ENCODE results near the gene GFOD1.

- TF ChIP-seq, protein P1, sequence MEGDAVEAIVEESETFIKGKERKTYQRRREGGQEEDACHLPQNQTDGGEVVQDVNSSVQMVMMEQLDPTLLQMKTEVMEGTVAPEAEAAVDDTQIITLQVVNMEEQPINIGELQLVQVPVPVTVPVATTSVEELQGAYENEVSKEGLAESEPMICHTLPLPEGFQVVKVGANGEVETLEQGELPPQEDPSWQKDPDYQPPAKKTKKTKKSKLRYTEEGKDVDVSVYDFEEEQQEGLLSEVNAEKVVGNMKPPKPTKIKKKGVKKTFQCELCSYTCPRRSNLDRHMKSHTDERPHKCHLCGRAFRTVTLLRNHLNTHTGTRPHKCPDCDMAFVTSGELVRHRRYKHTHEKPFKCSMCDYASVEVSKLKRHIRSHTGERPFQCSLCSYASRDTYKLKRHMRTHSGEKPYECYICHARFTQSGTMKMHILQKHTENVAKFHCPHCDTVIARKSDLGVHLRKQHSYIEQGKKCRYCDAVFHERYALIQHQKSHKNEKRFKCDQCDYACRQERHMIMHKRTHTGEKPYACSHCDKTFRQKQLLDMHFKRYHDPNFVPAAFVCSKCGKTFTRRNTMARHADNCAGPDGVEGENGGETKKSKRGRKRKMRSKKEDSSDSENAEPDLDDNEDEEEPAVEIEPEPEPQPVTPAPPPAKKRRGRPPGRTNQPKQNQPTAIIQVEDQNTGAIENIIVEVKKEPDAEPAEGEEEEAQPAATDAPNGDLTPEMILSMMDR (IDR thresholded peaks at IDR 0.05): no peak
- no peak for TF ChIP-seq POLR2AphosphoS5 (IDR thresholded peaks at IDR 0.05; ENCODE audit: low read depth, low read length)
Observed at GRCh38 chr6:13486679-13487121, 700 bp downstream of the GFOD1 start.

All from Panc1 (cell line).